ENCODE measurements around the gene CIAO3. TPM values are rescaled to one million over a fixed set of nuclear protein-coding genes. Genes with fewer than 3 reads are reported as not detected.
"Not testable (repeated sequence)": the region's sequence is repeated elsewhere in the genome, so short reads cannot be mapped to it uniquely, and the experiment has no call there.

The CIAO3 gene
- total RNA-seq, 1 experiment from 2014 or later: 21.9 TPM

DNA sequence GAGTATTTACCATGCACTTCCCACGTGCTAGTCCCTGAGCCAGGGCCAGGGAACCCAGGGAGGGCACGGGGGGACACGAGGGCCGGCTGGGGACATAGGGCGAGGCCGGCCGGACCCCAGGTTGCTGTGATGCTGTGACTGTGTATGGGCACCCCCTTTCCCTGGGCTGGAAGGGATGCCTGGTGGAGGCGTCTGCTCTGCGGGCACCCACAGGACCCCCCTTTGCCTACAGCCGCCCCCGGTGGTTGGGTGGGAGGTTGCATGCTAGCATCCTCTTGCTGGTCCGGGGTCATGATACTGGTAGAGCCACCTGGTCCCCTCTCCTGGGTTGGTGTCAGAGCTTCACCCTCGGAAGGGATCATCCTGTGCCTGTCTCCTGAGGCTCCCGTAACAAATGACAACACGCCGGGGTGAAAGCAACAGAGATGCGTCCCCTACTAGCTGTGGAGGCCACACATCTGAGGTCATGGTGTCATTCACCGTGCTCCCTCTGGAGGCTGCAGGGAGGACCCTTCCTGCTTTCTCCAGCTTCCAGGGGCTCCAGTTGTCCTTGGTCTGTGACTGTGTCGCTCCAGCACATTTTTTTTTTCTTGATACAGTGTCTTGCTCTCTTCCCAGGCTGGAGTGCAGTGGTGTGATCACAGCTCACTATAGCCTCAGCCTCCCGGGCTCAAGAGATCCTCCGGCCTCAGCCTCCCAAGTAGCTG, 3.1 kb upstream of the CIAO3 start:
- H2BK12ac ChIP-seq (ENCODE audit: insufficient read length, low read depth, low read length): no peak overlapping the region
- no peaks in the 10 kb centered on the region for H4K20me1 ChIP-seq (ENCODE audit: control insufficient read depth, insufficient read depth, insufficient read length)
- no peak overlapping the region for H4K5ac ChIP-seq (ENCODE audit: insufficient read length, low read depth, low read length)
- H3K4me3 Mint-ChIP-seq: no peak overlapping the region; a peak in 1 of 5 replicates
- no peak overlapping the region for H2BK20ac ChIP-seq (ENCODE audit: low read depth, low read length, poor library complexity, severe bottlenecking)
- H3K27me3 ChIP-seq (ENCODE audit: insufficient read depth, low read length): no peaks in the 10 kb centered on the region
- H2BK120ac ChIP-seq (ENCODE audit: low read depth, low read length, poor library complexity, severe bottlenecking): no peak overlapping the region
- no peaks in the 10 kb centered on the region for H3K9me3 ChIP-seq (ENCODE audit: control insufficient read depth, low read depth, low read length)
- H3K56ac ChIP-seq (ENCODE audit: insufficient read length, low read depth, low read length): no peak overlapping the region
- H2AFZ ChIP-seq (ENCODE audit: low read length): no peak overlapping the region
- no peak overlapping the region for H2BK5ac ChIP-seq (ENCODE audit: insufficient read length, low read length)
- peaks cover 2% of the 10 kb centered on the region; the same call in 1 of the 2 replicates for H3K4me1 ChIP-seq (ENCODE audit: insufficient read depth, low read length)
- TF ChIP-seq, protein P1, sequence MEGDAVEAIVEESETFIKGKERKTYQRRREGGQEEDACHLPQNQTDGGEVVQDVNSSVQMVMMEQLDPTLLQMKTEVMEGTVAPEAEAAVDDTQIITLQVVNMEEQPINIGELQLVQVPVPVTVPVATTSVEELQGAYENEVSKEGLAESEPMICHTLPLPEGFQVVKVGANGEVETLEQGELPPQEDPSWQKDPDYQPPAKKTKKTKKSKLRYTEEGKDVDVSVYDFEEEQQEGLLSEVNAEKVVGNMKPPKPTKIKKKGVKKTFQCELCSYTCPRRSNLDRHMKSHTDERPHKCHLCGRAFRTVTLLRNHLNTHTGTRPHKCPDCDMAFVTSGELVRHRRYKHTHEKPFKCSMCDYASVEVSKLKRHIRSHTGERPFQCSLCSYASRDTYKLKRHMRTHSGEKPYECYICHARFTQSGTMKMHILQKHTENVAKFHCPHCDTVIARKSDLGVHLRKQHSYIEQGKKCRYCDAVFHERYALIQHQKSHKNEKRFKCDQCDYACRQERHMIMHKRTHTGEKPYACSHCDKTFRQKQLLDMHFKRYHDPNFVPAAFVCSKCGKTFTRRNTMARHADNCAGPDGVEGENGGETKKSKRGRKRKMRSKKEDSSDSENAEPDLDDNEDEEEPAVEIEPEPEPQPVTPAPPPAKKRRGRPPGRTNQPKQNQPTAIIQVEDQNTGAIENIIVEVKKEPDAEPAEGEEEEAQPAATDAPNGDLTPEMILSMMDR (conservative IDR thresholded peaks at IDR 0.05): peak; percentile 62
- DNase-seq: no peak
- no peak overlapping the region for H3K18ac ChIP-seq (ENCODE audit: insufficient read length, low read depth, low read length)
- no peak overlapping the region for H4K91ac ChIP-seq (ENCODE audit: insufficient read length, low read depth, low read length)
- H3T11ph ChIP-seq (ENCODE audit: low read length): no peak overlapping the region
- H3K9me3 Mint-ChIP-seq: no peaks in the 10 kb centered on the region
- no peak overlapping the region for H2AK5ac ChIP-seq (ENCODE audit: insufficient read length, low read length)
- H3K4me2 ChIP-seq (ENCODE audit: insufficient read depth, insufficient read length, low read length): no peak overlapping the region
- H3K27me3 Mint-ChIP-seq (ENCODE audit: low read depth): no peaks in the 10 kb centered on the region
- WGBS (ENCODE audit: extremely low coverage, insufficient read length, low lambda C conversion rate): no CpG with 5 or more reads among the region's 21 CpGs
- no peak overlapping the region for H3K23ac ChIP-seq (ENCODE audit: insufficient read length, low read depth, low read length)
- H3K4me1 Mint-ChIP-seq: peaks cover 5 to 7% of the 10 kb centered on the region in 2 experiments
- no peak overlapping the region for H3K27ac ChIP-seq (ENCODE audit: insufficient read length, low read depth, low read length)
- H4K8ac ChIP-seq (replicated peaks; ENCODE audit: insufficient read length, low read depth, low read length): no peak overlapping the region
- H3K27ac Mint-ChIP-seq: no peak overlapping the region
- H3K9ac ChIP-seq (ENCODE audit: extremely low read depth, insufficient read length, low read length): no peak overlapping the region
- peaks cover 10% of the 10 kb centered on the region for H3K23me2 ChIP-seq (ENCODE audit: insufficient read length, low read depth, low read length, poor library complexity, severe bottlenecking)
- H3K4ac ChIP-seq (ENCODE audit: low read depth, low read length): no peak overlapping the region
- no peak overlapping the region for H3K14ac ChIP-seq (ENCODE audit: insufficient read depth, low read length)
- no peaks in the 10 kb centered on the region for H3K79me2 ChIP-seq (ENCODE audit: insufficient read depth, low read length)
- no peak overlapping the region for H2BK15ac ChIP-seq (ENCODE audit: low read depth, low read length)
- H3K79me1 ChIP-seq (ENCODE audit: insufficient read depth, low read depth, low read length, poor library complexity, severe bottlenecking): no peaks in the 10 kb centered on the region
- H3K36me3 Mint-ChIP-seq (ENCODE audit: insufficient read depth in 1 of 3, low read depth in 3 of 3): peaks cover 0 to 5% (median 0%) of the 10 kb centered on the region in 3 experiments; a peak in 1 of 7 replicates

DNA sequence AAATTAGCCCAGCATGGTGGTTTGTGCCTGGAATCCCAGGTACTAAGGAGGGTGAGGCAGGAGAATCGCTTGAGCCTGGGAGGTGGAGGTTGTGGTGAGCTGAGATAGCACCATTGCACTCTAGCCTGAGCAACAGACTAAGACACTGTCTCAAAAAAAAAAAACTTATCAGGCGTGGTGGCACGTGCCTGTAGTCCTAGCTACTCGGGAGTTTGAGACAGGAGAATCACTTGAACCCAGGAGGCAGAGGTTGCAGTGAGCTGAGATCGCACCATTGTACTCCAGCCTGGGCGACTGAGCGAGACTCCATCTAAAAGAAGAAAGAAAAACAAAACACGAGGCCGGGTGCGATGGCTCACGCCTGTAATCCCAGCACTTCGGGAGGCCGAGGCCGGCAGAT, 2.1 kb upstream of the CIAO3 start:
- H3K4ac ChIP-seq (ENCODE audit: low read depth, low read length); H3K14ac ChIP-seq (ENCODE audit: insufficient read depth, low read length); DNase-seq; H3K79me2 ChIP-seq (ENCODE audit: insufficient read depth, low read length); H2BK120ac ChIP-seq (ENCODE audit: low read depth, low read length, poor library complexity, severe bottlenecking); H2BK15ac ChIP-seq (ENCODE audit: low read depth, low read length); H3K4me3 Mint-ChIP-seq; H3K23me2 ChIP-seq (ENCODE audit: insufficient read length, low read depth, low read length, poor library complexity, severe bottlenecking); H3K9me3 ChIP-seq (ENCODE audit: control insufficient read depth, low read depth, low read length); H3K27me3 ChIP-seq (ENCODE audit: insufficient read depth, low read length); H3K4me1 Mint-ChIP-seq; H2BK20ac ChIP-seq (ENCODE audit: low read depth, low read length, poor library complexity, severe bottlenecking); H4K8ac ChIP-seq (replicated peaks; ENCODE audit: insufficient read length, low read depth, low read length); H4K5ac ChIP-seq (ENCODE audit: insufficient read length, low read depth, low read length); H2BK12ac ChIP-seq (ENCODE audit: insufficient read length, low read depth, low read length); H3K9me3 Mint-ChIP-seq; H3K23ac ChIP-seq (ENCODE audit: insufficient read length, low read depth, low read length); H3K9ac ChIP-seq (ENCODE audit: extremely low read depth, insufficient read length, low read length); H3K4me1 ChIP-seq (ENCODE audit: insufficient read depth, low read length); H3K18ac ChIP-seq (ENCODE audit: insufficient read length, low read depth, low read length); H3K4me2 ChIP-seq (ENCODE audit: insufficient read depth, insufficient read length, low read length); H3K27me3 Mint-ChIP-seq (ENCODE audit: low read depth); H4K20me1 ChIP-seq (ENCODE audit: control insufficient read depth, insufficient read depth, insufficient read length); H4K91ac ChIP-seq (ENCODE audit: insufficient read length, low read depth, low read length); H3K56ac ChIP-seq (ENCODE audit: insufficient read length, low read depth, low read length); H2AK5ac ChIP-seq (ENCODE audit: insufficient read length, low read length); H3K79me1 ChIP-seq (ENCODE audit: insufficient read depth, low read depth, low read length, poor library complexity, severe bottlenecking); H3K27ac Mint-ChIP-seq; H3T11ph ChIP-seq (ENCODE audit: low read length); H3K27ac ChIP-seq (ENCODE audit: insufficient read length, low read depth, low read length); H2AFZ ChIP-seq (ENCODE audit: low read length); H3K36me3 Mint-ChIP-seq (ENCODE audit: insufficient read depth in 1 of 3, low read depth in 3 of 3); H2BK5ac ChIP-seq (ENCODE audit: insufficient read length, low read length): not testable (repeated sequence)
- no CpG with 5 or more reads among the region's 14 CpGs for WGBS (ENCODE audit: extremely low coverage, insufficient read length, low lambda C conversion rate)

Data from H9 (cell line).